ENCODE data around the gene NOP10. TPM values are rescaled to one million over a fixed set of nuclear protein-coding genes. Genes with fewer than 3 reads are reported as not detected.
"Not testable (repeated sequence)": the region's sequence is repeated elsewhere in the genome, so short reads cannot be mapped to it uniquely, and the experiment has no call there.

Gene NOP10
- total RNA-seq, 2 experiments from 2014 or later = 285 to 303 TPM

GRCh38 chr15:34365091-34365825 is 22.3 kb upstream of the NOP10 start:
- H3K27ac Mint-ChIP-seq = no peak overlapping the region
- peaks cover 15% of the 10 kb centered on the region for H3K36me3 Mint-ChIP-seq
- peaks cover 25% of the 10 kb centered on the region for H3K4me1 Mint-ChIP-seq
- peak overlapping the region; percentile 99 for H3K4me3 Mint-ChIP-seq
- no peaks in the 10 kb centered on the region for H3K27me3 Mint-ChIP-seq
- no peaks in the 10 kb centered on the region for H3K9me3 Mint-ChIP-seq
- DNase-seq = no peak

GRCh38 chr15:34364041-34364440 is 21.1 kb upstream of the NOP10 start:
- no peak overlapping the region for H3K4me3 Mint-ChIP-seq
- no peak for DNase-seq
- peaks cover 19% of the 10 kb centered on the region for H3K4me1 Mint-ChIP-seq
- H3K9me3 Mint-ChIP-seq = no peaks in the 10 kb centered on the region
- H3K27me3 Mint-ChIP-seq = no peaks in the 10 kb centered on the region
- H3K27ac Mint-ChIP-seq = no peak overlapping the region
- H3K36me3 Mint-ChIP-seq = peaks cover 15% of the 10 kb centered on the region

- no peak for DNase-seq
- H3K36me3 Mint-ChIP-seq = peaks cover 15% of the 10 kb centered on the region
- no peak overlapping the region for H3K27ac Mint-ChIP-seq
Observed at GRCh38 chr15:34362047-34362773, 19.3 kb upstream of the NOP10 start.

GRCh38 chr15:34361278-34361677 is 18.3 kb upstream of the NOP10 start:
- Mint-ChIP-seq H3K27me3 (no peaks in the 10 kb centered on the region), H3K36me3 (peaks cover 13% of the 10 kb centered on the region), H3K4me3 (no peak overlapping the region), H3K9me3 (no peaks in the 10 kb centered on the region), H3K4me1 (peaks cover 12% of the 10 kb centered on the region), H3K27ac (no peak overlapping the region)
- DNase-seq = no peak

More at GRCh38 chr15:34362047-34362773, 19.3 kb upstream of the NOP10 start:
- Mint-ChIP-seq H3K4me3 (no peak overlapping the region), H3K9me3 (no peaks in the 10 kb centered on the region), H3K27me3 (no peaks in the 10 kb centered on the region), H3K4me1 (peaks cover 12% of the 10 kb centered on the region)

GRCh38 chr15:34360298-34360697 is 17.4 kb upstream of the NOP10 start:
- Mint-ChIP-seq H3K36me3 (peaks cover 13% of the 10 kb centered on the region), H3K4me3 (no peak overlapping the region), H3K9me3 (no peaks in the 10 kb centered on the region), H3K4me1 (peaks cover 6% of the 10 kb centered on the region), H3K27ac (no peak overlapping the region), H3K27me3 (no peaks in the 10 kb centered on the region)
- no peak for DNase-seq

GRCh38 chr15:34359416-34359815 is 16.5 kb upstream of the NOP10 start:
- H3K36me3 Mint-ChIP-seq = peaks cover 10% of the 10 kb centered on the region

GRCh38 chr15:34358948-34359347 is 16.0 kb upstream of the NOP10 start:
- H3K27ac Mint-ChIP-seq = no peak overlapping the region
- H3K27me3 Mint-ChIP-seq = no peaks in the 10 kb centered on the region

More at GRCh38 chr15:34359416-34359815, 16.5 kb upstream of the NOP10 start:
- no peaks in the 10 kb centered on the region for H3K27me3 Mint-ChIP-seq
- no peak for DNase-seq
- no peak overlapping the region for H3K4me3 Mint-ChIP-seq
- H3K4me1 Mint-ChIP-seq = no peaks in the 10 kb centered on the region
- no peaks in the 10 kb centered on the region for H3K9me3 Mint-ChIP-seq
- H3K27ac Mint-ChIP-seq = no peak overlapping the region

GRCh38 chr15:34358367-34358766 is 15.4 kb upstream of the NOP10 start:
- no peaks in the 10 kb centered on the region for H3K9me3 Mint-ChIP-seq
- no peak overlapping the region for H3K27ac Mint-ChIP-seq
- peaks cover 10% of the 10 kb centered on the region for H3K36me3 Mint-ChIP-seq
- H3K4me3 Mint-ChIP-seq = no peak overlapping the region
- no peak for DNase-seq
- no peaks in the 10 kb centered on the region for H3K27me3 Mint-ChIP-seq
- H3K4me1 Mint-ChIP-seq = no peaks in the 10 kb centered on the region

More at GRCh38 chr15:34358948-34359347, 16.0 kb upstream of the NOP10 start:
- no peak for DNase-seq
- Mint-ChIP-seq H3K36me3 (peaks cover 10% of the 10 kb centered on the region), H3K4me3 (no peak overlapping the region), H3K4me1 (no peaks in the 10 kb centered on the region), H3K9me3 (no peaks in the 10 kb centered on the region)

GRCh38 chr15:34357653-34358052 is 14.7 kb upstream of the NOP10 start:
- Mint-ChIP-seq H3K27ac (no peak overlapping the region), H3K4me3 (no peak overlapping the region), H3K36me3 (peaks cover 5% of the 10 kb centered on the region)

GRCh38 chr15:34355241-34355640 is 12.3 kb upstream of the NOP10 start:
- H3K36me3 Mint-ChIP-seq = peaks cover 3% of the 10 kb centered on the region
- DNase-seq = no peak
- H3K27me3 Mint-ChIP-seq = no peaks in the 10 kb centered on the region
- no peak overlapping the region for H3K4me3 Mint-ChIP-seq
- no peaks in the 10 kb centered on the region for H3K4me1 Mint-ChIP-seq
- no peaks in the 10 kb centered on the region for H3K9me3 Mint-ChIP-seq
- H3K27ac Mint-ChIP-seq = no peak overlapping the region

More at GRCh38 chr15:34357653-34358052, 14.7 kb upstream of the NOP10 start:
- no peak for DNase-seq
- Mint-ChIP-seq H3K9me3 (no peaks in the 10 kb centered on the region), H3K4me1 (no peaks in the 10 kb centered on the region), H3K27me3 (no peaks in the 10 kb centered on the region)

GRCh38 chr15:34354286-34354685 is 11.3 kb upstream of the NOP10 start:
- H3K36me3 Mint-ChIP-seq = peaks cover 3% of the 10 kb centered on the region
- no peaks in the 10 kb centered on the region for H3K9me3 Mint-ChIP-seq
- DNase-seq = no peak
- no peak overlapping the region for H3K27ac Mint-ChIP-seq
- no peak overlapping the region for H3K4me3 Mint-ChIP-seq
- no peaks in the 10 kb centered on the region for H3K4me1 Mint-ChIP-seq
- H3K27me3 Mint-ChIP-seq = no peaks in the 10 kb centered on the region

- Mint-ChIP-seq H3K4me1 (no peaks in the 10 kb centered on the region), H3K9me3 (no peaks in the 10 kb centered on the region), H3K27me3 (no peaks in the 10 kb centered on the region), H3K4me3 (no peak overlapping the region), H3K36me3 (peaks cover 3% of the 10 kb centered on the region), H3K27ac (no peak overlapping the region)
- no peak for DNase-seq
Observed at GRCh38 chr15:34353627-34354026, 10.7 kb upstream of the NOP10 start.

GRCh38 chr15:34352996-34353395 is 10.1 kb upstream of the NOP10 start:
- not testable (repeated sequence) for H3K9me3 Mint-ChIP-seq, H3K27ac Mint-ChIP-seq, H3K4me3 Mint-ChIP-seq, H3K4me1 Mint-ChIP-seq, H3K36me3 Mint-ChIP-seq, H3K27me3 Mint-ChIP-seq, DNase-seq

GRCh38 chr15:34349769-34350168 is 6.8 kb upstream of the NOP10 start:
- Mint-ChIP-seq H3K36me3 (peaks cover 3% of the 10 kb centered on the region), H3K4me3 (no peak overlapping the region), H3K27me3 (no peaks in the 10 kb centered on the region), H3K4me1 (no peaks in the 10 kb centered on the region), H3K27ac (no peak overlapping the region), H3K9me3 (no peaks in the 10 kb centered on the region)
- DNase-seq = no peak

GRCh38 chr15:34348735-34349300 is 5.9 kb upstream of the NOP10 start:
- H3K4me3 Mint-ChIP-seq = no peak overlapping the region
- no peaks in the 10 kb centered on the region for H3K27me3 Mint-ChIP-seq
- peaks cover 3% of the 10 kb centered on the region for H3K36me3 Mint-ChIP-seq
- no peaks in the 10 kb centered on the region for H3K9me3 Mint-ChIP-seq
- H3K4me1 Mint-ChIP-seq = no peaks in the 10 kb centered on the region
- no peak overlapping the region for H3K27ac Mint-ChIP-seq
- DNase-seq = no peak
